GM18507 (cell line): ENCODE results near the gene PNPLA7.

ENCODE experiments used
- DNase-seq: peaks from one replicate; pipeline ENCODE4 v3.0.0; 2011; ENCODE audit warnings: low read depth; ENCODE audit not compliant: insufficient read length; ENCODE audit errors: extremely low spot score
- FAIRE-seq: peaks from 2 replicates; lab custom pipeline; 2011; peaks lifted over from hg19 to GRCh38; lab: Jason Lieb, UNC

The PNPLA7 gene

GRCh38 chr9:137487454-137488326 is 62.5 kb downstream of the PNPLA7 start:
- no peak for DNase-seq
- FAIRE-seq, result no peak

- DNase-seq (no peak), FAIRE-seq (no peak)
Measured at GRCh38 chr9:137486545-137487453, 63.4 kb downstream of the PNPLA7 start.

DNA sequence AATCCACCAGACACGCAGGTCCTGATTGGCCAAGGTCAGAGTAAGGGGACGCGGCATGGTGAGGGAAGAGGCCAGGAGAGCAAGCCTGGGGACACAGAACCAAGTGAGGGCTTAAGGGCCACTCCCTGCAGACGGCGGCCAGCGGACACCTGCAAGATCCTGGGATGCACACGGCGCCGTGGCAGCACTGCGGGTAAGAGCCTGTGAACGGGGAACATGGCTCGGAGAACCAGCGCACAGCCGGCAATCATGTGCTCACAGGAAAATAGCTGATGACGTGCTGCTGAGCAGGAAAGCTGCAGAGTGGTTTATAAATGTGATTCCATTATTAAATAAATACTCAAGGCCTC is 64.1 kb downstream of the PNPLA7 start:
- DNase-seq (no peak), FAIRE-seq (no peak)

DNA sequence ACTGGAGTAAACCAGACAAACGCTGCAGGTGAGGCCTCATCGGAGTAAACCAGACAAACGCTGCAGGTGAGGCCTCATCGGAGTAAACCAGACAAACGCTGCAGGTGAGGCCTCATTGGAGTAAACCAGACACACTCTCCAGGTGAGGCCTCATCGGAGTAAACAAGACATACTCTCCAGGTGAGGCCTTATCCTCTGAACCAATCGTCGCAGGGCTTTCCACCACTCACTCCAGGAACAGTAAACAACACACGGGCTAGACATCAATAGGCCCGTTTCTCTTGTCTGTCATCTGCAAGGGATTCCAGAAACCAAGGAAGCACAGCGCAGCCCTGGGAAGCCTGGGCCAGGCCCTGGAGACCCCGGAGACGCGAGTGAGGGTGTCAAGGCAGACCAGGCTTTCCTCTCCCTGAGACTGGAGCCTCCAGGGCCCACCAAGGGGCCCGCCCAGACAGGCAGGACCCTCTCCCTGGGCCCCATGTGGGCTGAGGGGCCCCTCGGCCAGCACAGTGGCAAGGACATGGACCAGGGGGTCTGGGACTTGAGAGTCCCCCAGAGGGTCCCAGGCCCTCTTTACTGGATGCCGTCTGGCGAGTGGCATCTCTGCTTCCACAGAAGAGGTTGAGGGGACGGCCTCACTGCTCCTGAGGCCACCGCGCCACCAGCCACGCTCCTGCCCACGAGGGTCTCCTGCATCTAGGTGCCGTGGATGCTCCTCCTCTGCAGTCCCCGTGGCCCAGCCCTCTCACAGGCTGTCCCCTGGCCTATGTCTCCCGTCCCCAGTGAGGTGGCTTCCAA is 64.7 kb downstream of the PNPLA7 start:
- no peak for FAIRE-seq
- DNase-seq, result no peak

- no peak for FAIRE-seq
Measured at GRCh38 chr9:137484551-137485315, 65.5 kb downstream of the PNPLA7 start.

GRCh38 chr9:137482094-137482781 is 68.0 kb downstream of the PNPLA7 start:
- DNase-seq, result no peak
- FAIRE-seq, result no peak

More at GRCh38 chr9:137484551-137485315, 65.5 kb downstream of the PNPLA7 start:
- no peak for DNase-seq

DNA sequence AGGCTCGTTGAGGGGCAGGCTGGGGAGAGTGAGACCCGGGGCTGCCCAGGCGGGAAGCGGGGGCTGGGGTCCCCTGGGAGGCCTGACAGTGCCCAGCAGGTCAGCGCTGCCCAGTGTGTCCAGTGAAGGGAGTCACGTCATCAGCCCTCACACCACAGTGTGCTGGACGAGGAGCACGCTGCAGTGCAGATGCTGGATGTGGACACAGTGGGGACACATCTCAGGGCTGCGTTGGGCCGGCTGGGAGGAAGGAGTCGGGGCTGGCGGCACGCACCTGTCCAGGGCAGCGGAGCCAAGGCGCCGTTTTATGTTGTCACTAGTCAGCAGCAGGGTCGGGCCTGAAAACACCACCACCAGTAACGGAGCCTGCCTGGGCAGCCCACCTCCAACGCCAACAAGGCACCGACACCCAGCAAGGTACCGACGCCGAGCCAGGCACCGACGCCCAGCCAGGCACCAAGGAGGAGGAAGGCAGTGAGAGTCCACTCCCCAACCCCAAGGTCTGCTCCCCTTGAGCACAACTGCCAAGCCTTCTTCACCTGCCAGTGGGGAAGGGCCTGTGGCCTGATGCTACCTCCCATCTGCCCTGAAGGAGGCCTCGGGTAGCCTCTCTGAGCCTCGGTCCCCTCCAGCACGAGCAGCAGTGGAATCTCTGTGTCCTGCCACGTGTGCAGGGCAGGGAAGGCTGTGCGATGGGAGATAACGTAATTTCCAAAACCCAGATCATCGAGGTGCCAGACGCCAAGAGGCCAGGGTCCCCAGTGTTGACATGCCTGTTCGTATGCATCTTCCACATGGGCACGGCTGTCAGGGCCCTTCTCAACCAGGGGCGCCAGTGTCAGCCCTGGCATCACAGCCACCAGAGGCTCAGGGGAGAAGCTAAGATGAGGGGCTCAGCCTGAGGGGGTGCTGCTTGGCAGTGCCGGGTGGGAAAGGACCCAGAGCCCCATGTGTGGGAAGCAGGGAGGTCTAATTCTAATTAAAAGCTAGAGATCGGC is 69.2 kb downstream of the PNPLA7 start:
- FAIRE-seq (no peak), DNase-seq (no peak)

- DNase-seq, result no peak
- no peak for FAIRE-seq
Measured at GRCh38 chr9:137479892-137480685, 70.1 kb downstream of the PNPLA7 start.

DNA sequence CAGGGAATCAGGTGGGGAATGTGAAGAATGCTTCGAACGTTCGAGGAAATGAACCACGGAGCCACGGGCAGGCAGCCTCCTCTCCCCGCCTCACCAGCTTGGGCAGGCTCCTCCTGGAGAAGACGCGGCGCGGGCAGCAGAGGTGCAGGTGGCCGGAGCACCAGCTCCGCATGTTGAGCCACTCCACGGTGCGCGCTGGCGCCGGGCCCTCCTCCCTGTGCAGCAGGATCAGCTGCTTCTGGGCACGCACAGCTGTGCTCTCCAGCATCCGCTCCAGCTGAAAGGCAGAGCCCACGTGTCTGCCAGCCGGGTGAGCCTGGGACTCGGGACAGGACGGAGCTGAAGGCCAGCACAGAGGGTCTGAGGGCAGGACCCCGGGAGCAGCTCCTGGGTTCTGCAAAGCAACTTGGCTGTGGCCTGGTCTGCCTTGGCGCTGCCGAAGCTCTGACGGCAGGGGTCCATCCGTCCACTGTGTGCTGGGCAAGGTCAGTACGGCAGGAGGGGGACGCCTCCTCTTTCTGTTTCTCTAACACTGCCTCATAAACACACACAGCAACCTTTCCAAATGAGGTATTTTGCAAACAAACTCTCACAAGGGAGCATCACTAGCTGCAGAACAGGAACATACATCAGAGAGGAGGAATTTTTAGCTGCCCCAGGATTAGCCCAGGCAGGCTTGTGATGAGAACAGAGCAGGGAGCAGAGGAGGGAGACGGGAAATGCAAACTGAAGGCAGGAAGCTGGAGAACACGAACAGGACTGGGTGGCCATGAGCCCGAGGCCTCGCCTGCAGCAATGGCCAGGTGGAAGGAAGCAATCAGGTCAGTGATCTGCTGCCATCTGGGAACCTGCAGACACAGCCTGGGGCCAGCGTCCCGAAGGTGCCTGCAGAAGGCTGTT is 71.0 kb downstream of the PNPLA7 start:
- FAIRE-seq (no peak), DNase-seq (no peak)

- no peak for DNase-seq
- FAIRE-seq, result no peak
Measured at GRCh38 chr9:137478613-137478961, 71.6 kb downstream of the PNPLA7 start.

DNA sequence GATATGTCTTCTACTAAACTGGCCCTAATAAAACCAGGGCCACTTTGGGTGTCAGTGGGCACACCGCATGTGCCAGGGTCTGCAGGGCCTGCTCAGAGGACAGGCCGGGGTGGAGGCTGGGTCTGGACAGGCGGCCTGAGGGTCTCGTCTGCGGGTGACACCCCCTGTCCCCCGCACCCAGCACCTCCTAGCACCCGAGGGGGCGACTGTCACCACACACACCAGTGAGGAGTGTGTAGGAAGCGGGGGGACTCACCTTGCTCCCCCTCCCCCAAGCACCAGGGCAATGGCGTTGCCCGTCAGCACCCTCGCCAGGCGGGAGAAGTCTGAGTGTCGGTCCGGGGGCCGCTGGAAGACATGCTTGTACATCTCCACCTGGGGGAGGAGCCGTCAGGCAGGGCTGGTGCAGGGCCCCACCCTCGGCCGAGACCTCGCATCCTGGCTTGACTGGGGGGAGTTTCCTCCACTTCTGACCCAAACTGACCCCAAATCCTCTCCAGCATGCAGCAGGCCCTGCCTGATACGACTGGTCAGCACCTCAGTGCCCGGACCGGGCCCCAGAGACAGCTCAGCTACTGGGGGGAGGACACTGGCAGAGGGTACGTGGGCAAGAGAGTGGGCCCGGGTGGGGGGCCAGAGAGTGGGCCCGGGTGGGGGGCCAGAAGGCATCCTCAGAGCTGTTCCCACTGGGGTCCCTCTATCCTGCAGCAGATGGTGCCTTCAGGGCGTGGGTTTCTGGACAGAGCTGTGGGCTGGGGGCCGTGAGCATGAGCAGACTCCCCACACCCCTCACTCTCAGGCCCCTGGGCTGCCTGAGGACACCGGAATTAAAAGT is 72.2 kb downstream of the PNPLA7 start:
- DNase-seq (no peak), FAIRE-seq (no peak)

DNA sequence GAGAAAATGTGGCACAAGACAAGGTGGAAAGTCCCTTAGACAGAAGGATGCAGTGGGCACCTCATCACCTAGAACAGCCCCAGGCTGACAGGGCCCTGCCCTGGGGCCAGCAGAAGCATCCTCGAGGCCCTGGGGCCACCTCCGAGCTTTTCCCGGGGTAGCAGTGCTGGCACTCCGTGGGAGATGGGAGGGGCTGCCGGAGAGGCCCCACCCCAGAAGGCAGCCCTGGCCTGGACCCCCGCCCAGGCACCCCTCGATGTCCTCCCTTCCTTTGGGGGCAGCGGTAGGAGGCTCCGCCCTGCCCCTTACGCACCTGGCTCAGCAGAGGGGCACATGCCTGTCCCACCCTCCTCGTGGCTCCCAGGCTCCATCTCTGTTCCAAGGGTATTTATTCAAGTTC is 73.3 kb downstream of the PNPLA7 start:
- DNase-seq (no peak), FAIRE-seq (no peak)

GRCh38 chr9:137475666-137476065 is 74.5 kb downstream of the PNPLA7 start:
- FAIRE-seq (no peak), DNase-seq (no peak)

- FAIRE-seq, result no peak
- no peak for DNase-seq
Measured at GRCh38 chr9:137474271-137474670, 75.9 kb downstream of the PNPLA7 start.

GRCh38 chr9:137470785-137471184 is 79.4 kb downstream of the PNPLA7 start:
- DNase-seq (no peak), FAIRE-seq (no peak)
